IMR-90 (cell line): ENCODE measurements around the gene SCN10A. TPM values are rescaled to one million over a fixed set of nuclear protein-coding genes. Genes with fewer than 3 reads are reported as not detected.

Source experiments
- ATAC-seq: fragments of 200-7000 bp; cut with Tn5 transposase; 2 replicates; pipeline ENCODE4 v1.9.1; 2020; ENCODE audit warnings: low read depth, mild to moderate bottlenecking, moderate library complexity
- BruUV-seq: library from RNA; stranded (reverse); fragments of 400-500 nt; replicated peaks from 2 replicates; lab custom pipeline; 2021; lab: Mats Ljungman, UMichigan
- CTCF ChIA-PET: fragments of 300-600 bp; formaldehyde crosslinking; extraction: SDS; loops from one replicate; lab custom pipeline; 2021; ENCODE audit warnings: antibody characterized with exemption; lab: Yijun Ruan, JAX
- POLR2A ChIA-PET: fragments of 300-600 bp; sonication (Branson Sonifier 250); formaldehyde crosslinking; loops from one replicate; lab custom pipeline; 2022; ENCODE audit warnings: antibody characterized with exemption; ENCODE audit not compliant: unreplicated experiment; lab: Charles Lee
- DNase-seq: peaks from one replicate; pipeline ENCODE4 v3.0.0; 2013
- H2AFZ ChIP-seq: replicated peaks from 2 replicates; pipeline ENCODE3; 2013; ENCODE audit warnings: low read length, mild to moderate bottlenecking; ENCODE audit not compliant: poor library complexity
- H2AK5ac ChIP-seq: 2 replicates; pipeline ENCODE4 v1.6.1; 2013; ENCODE audit warnings: low read depth, low read length, inconsistent platforms
- H2AK9ac ChIP-seq: replicated peaks from 2 replicates; pipeline ENCODE3; 2013; ENCODE audit warnings: mild to moderate bottlenecking, low read depth, low read length, moderate library complexity; ENCODE audit not compliant: poor library complexity
- H2BK120ac ChIP-seq: 2 replicates; pipeline ENCODE4 v1.6.1; 2013; ENCODE audit warnings: low read depth, low read length, inconsistent platforms
- H2BK15ac ChIP-seq: 3 replicates; pipeline ENCODE4 v1.6.1; 2013; ENCODE audit warnings: low read depth, low read length, inconsistent platforms
- H2BK20ac ChIP-seq: 2 replicates; pipeline ENCODE4 v1.6.1; 2013; ENCODE audit warnings: low read depth, mild to moderate bottlenecking, inconsistent platforms, low read length, moderate library complexity
- H2BK5ac ChIP-seq: 2 replicates; pipeline ENCODE4 v1.6.1; 2013; ENCODE audit warnings: mild to moderate bottlenecking, low read depth, low read length, inconsistent platforms; ENCODE audit not compliant: poor library complexity, severe bottlenecking
- H3K14ac ChIP-seq: replicated peaks from 2 replicates; pipeline ENCODE4 v1.6.1; 2013; ENCODE audit warnings: low read depth, low read length, inconsistent platforms
- H3K18ac ChIP-seq: 2 replicates; pipeline ENCODE4 v1.6.1; 2013; ENCODE audit warnings: low read depth, low read length, control low read depth
- H3K23ac ChIP-seq: 2 replicates; pipeline ENCODE4 v1.6.1; 2013; ENCODE audit warnings: low read depth, low read length, inconsistent platforms
- H3K27ac ChIP-seq: 2 replicates; pipeline ENCODE4 v1.5.1; 2013; ENCODE audit warnings: mild to moderate bottlenecking, control low read depth, low read length; ENCODE audit not compliant: insufficient read depth
- H3K27me3 ChIP-seq: 2 replicates; pipeline ENCODE4 v1.6.1; 2013; ENCODE audit warnings: low read length; ENCODE audit not compliant: control insufficient read depth, insufficient read depth
- H3K36me3 ChIP-seq: 2 replicates; pipeline ENCODE4 v1.6.1; 2013; ENCODE audit warnings: low read length, mixed read lengths; ENCODE audit not compliant: control insufficient read depth, insufficient read depth
- H3K4ac ChIP-seq: 2 replicates; pipeline ENCODE4 v1.6.1; 2013; ENCODE audit warnings: low read depth, low read length, inconsistent platforms
- H3K4me1 ChIP-seq: 2 replicates; pipeline ENCODE4 v1.6.1; 2013; ENCODE audit warnings: low read length, mixed read lengths; ENCODE audit not compliant: control insufficient read depth, insufficient read depth
- H3K4me2 ChIP-seq: 2 replicates; pipeline ENCODE4 v1.6.1; 2013; ENCODE audit warnings: low read depth, mild to moderate bottlenecking, control low read depth, low read length, moderate library complexity
- H3K4me3 ChIP-seq: 2 replicates; pipeline ENCODE4 v1.5.1; 2013; ENCODE audit warnings: low read depth, mild to moderate bottlenecking, control low read depth, low read length, moderate library complexity; ENCODE audit not compliant: insufficient read depth
- H3K56ac ChIP-seq: 2 replicates; pipeline ENCODE4 v1.6.1; 2013; ENCODE audit warnings: low read length, inconsistent platforms; ENCODE audit not compliant: insufficient read depth; ENCODE audit errors: extremely low read depth
- H3K79me1 ChIP-seq, 2 experiments: 2 replicates each; pipeline ENCODE4 v1.6.1; 2013; ENCODE audit warnings: low read length in 2 of 2, inconsistent platforms in 1 of 2, low read depth in 1 of 2
- H3K9ac ChIP-seq: 2 replicates; pipeline ENCODE4 v1.6.1; 2013; ENCODE audit warnings: low read depth, low read length, control low read depth
- H3K9me1 ChIP-seq: 2 replicates; pipeline ENCODE4 v1.6.1; 2013; ENCODE audit warnings: low read length, inconsistent platforms; ENCODE audit not compliant: insufficient read depth
- H3K9me3 ChIP-seq: 2 replicates; pipeline ENCODE4 v1.6.1; 2013; ENCODE audit warnings: low read length; ENCODE audit not compliant: control insufficient read depth, insufficient read depth
- H4K20me1 ChIP-seq: 2 replicates; pipeline ENCODE4 v1.6.1; 2013; ENCODE audit warnings: low read length, inconsistent platforms; ENCODE audit not compliant: insufficient read depth
- H4K5ac ChIP-seq: 2 replicates; pipeline ENCODE4 v1.6.1; 2013; ENCODE audit warnings: mild to moderate bottlenecking, low read depth, low read length, control low read depth
- H4K8ac ChIP-seq, 2 experiments: 2 replicates each; pipeline ENCODE4 v1.6.1; 2013; ENCODE audit warnings: low read depth in 2 of 2, low read length in 2 of 2, control low read depth in 1 of 2, inconsistent platforms in 1 of 2
- H4K91ac ChIP-seq: 2 replicates; pipeline ENCODE4 v1.6.1; 2013; ENCODE audit warnings: low read depth, low read length, inconsistent platforms; ENCODE audit not compliant: insufficient read depth
- BHLHE40 ChIP-seq: fragments of 150-350 bp; IDR thresholded peaks from 2 replicates; pipeline ENCODE4 v1.6.1; 2016; ENCODE audit warnings: mild to moderate bottlenecking, low read depth, low read length
- CEBPB ChIP-seq: IDR thresholded peaks from 2 replicates; pipeline ENCODE4 v1.6.1; 2012; ENCODE audit warnings: low read depth, low read length, improper control_type of control experiment
- CHD1 ChIP-seq: IDR thresholded peaks from 2 replicates; pipeline ENCODE4 v1.6.1; 2012; ENCODE audit warnings: low read depth, low read length, improper control_type of control experiment
- FOS ChIP-seq: fragments of 150-350 bp; IDR thresholded peaks from 2 replicates; pipeline ENCODE4 v1.6.1; 2016; ENCODE audit warnings: low read depth, low read length
- MXI1 ChIP-seq: IDR thresholded peaks from 2 replicates; pipeline ENCODE4 v1.6.1; 2012; ENCODE audit warnings: low read depth, mild to moderate bottlenecking, low read length, moderate library complexity, borderline replicate concordance
- NFE2L2 ChIP-seq: fragments of 150-350 bp; IDR thresholded peaks from 2 replicates; pipeline ENCODE4 v1.6.1; 2016; ENCODE audit warnings: low read depth, mild to moderate bottlenecking, low read length
- RAD21 ChIP-seq: IDR thresholded peaks from 2 replicates; pipeline ENCODE4 v1.6.1; 2012; ENCODE audit warnings: low read length, improper control_type of control experiment
- RCOR1 ChIP-seq: IDR thresholded peaks from 2 replicates; pipeline ENCODE4 v1.6.1; 2012; ENCODE audit warnings: mild to moderate bottlenecking, low read length, improper control_type of control experiment; ENCODE audit not compliant: insufficient replicate concordance
- RFX5 ChIP-seq: IDR thresholded peaks from 2 replicates; pipeline ENCODE4 v1.8.0; 2012; ENCODE audit warnings: low read depth, mild to moderate bottlenecking, low read length, moderate library complexity
- WGBS, 2 experiments: methylation state at CpG; one replicate each; pipeline versions ENCODE4 v1.1.5 to v1.1.7; 2013; ENCODE audit warnings: missing lambda C conversion rate in 2 of 2; ENCODE audit not compliant: insufficient read length in 1 of 2; ENCODE audit errors: extremely low coverage in 2 of 2; 5-methylcytosine and 5-hydroxymethylcytosine counted together
- dilution Hi-C: fragments of 300-500 bp; cut with HindIII; formaldehyde crosslinking; loops from one replicate; pipeline ENCODE4 v1.14.3; 2018; ENCODE audit warnings: low sequenced_read_pairs; ENCODE audit not compliant: unreplicated experiment
- in situ Hi-C: fragments of 300-500 bp; cut with MboI; formaldehyde crosslinking; loops from 3 replicates; pipeline ENCODE4 v1.14.3; 2019; ENCODE audit warnings: low sequenced_read_pairs, inconsistent platforms, mixed read lengths
- intact Hi-C: fragments of 100-400 bp; cut with micrococcal nuclease; formaldehyde crosslinking; loops from 2 replicates; pipeline ENCODE4 v1.10.0; 2022
- polyA plus RNA-seq, 3 experiments: library from polyadenylated mRNA; depleted of rRNA; stranded (reverse); fragments of >200 nt; gene quantifications; 2 replicates each; pipeline ENCODE4 v1.2.3, GENCODE V29; 2012; ENCODE audit warnings: low replicate concordance in 1 of 3
- total RNA-seq: library from RNA; depleted of rRNA; stranded (reverse); fragments of >200 nt; gene quantifications from 2 replicates; pipeline ENCODE4 v1.2.3, GENCODE V29; 2012
- TF ChIP-seq, protein P1 (sequence below): conservative IDR thresholded peaks from 2 replicates; pipeline ENCODE4 v1.5.1; 2012; ENCODE audit warnings: mild to moderate bottlenecking, low read depth, low read length, improper control_type of control experiment
- TF ChIP-seq, protein P2 (sequence below): fragments of 150-350 bp; IDR thresholded peaks from 2 replicates; pipeline ENCODE4 v1.6.1; 2017; ENCODE audit warnings: mild to moderate bottlenecking, antibody characterized with exemption, low read length, low read depth
- TF ChIP-seq, protein P3 (sequence below): fragments of 150-350 bp; IDR thresholded peaks from 2 replicates; pipeline ENCODE4 v1.6.1; 2016; ENCODE audit warnings: low read depth, mild to moderate bottlenecking, low read length, moderate library complexity, borderline replicate concordance

Gene SCN10A
- total and polyA plus RNA-seq, 2 of the 4 experiments (the other 2 are of a cell fraction) = not detected

DNA sequence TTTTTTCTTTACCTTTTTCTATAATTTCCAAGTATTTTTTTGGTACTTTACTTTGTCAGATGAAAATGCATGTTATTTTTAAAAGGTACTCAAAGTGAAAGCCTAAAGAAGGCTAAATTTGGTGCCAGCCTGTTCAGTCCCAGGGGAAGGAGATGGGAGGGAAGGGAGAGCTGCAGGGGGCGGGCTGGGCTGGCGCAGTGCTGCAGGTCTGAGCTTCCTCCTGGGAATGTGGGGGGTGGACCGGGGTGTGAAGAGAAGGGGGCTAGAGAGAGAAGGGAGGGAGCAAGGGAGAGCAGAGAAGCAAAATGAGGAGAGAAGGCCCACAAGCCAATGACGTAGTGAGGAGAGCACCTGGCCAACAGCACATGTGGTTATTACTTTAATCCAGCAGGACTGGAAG lies 95.6 kb downstream of the SCN10A start (continued):
- TF ChIP-seq, protein P1, sequence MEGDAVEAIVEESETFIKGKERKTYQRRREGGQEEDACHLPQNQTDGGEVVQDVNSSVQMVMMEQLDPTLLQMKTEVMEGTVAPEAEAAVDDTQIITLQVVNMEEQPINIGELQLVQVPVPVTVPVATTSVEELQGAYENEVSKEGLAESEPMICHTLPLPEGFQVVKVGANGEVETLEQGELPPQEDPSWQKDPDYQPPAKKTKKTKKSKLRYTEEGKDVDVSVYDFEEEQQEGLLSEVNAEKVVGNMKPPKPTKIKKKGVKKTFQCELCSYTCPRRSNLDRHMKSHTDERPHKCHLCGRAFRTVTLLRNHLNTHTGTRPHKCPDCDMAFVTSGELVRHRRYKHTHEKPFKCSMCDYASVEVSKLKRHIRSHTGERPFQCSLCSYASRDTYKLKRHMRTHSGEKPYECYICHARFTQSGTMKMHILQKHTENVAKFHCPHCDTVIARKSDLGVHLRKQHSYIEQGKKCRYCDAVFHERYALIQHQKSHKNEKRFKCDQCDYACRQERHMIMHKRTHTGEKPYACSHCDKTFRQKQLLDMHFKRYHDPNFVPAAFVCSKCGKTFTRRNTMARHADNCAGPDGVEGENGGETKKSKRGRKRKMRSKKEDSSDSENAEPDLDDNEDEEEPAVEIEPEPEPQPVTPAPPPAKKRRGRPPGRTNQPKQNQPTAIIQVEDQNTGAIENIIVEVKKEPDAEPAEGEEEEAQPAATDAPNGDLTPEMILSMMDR = no peak
- TF ChIP-seq MXI1 = no peak

DNA sequence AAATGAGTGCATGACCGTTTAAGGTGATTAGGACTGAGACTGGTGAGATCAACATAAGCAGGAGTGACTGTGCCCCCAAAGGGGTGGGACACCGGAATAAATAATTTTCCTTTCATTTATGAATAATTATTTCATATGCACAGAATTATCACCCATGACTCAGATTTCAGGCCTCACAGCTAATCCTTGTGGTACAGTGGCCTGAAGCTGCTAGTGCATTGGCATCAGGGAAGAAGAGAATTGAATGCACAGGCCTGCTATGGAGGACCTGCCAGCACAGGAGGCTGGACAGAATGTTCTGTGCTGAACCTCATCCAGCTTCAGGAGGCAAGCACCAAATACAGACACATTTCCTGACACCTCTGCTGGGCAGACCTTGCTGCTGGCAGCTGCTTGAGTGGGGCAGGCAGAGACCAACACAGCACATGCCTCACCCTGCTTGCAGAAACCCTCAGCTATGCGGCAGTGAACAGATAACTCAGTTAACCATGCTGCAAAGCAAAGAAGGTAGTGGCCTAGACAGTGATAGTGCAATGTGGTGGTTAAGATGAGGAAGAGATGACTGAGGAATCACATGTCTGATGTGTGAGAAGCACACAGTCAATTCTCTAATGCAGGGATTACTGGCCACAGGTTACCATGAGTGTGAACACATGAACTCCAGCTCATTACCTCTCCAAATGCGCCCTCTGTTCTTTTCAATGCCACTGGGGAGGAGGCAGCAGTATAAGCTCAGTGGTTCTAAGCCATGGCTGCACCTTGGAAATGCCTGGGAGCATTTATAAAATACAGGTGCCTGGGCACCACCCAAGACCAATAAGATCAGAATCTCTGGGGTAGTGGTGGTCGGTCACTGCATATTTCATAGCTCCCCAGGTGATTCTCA lies 98.4 kb downstream of the SCN10A start:
- in situ Hi-C loops (no loop called here), intact Hi-C loops (no loop called here), dilution Hi-C loops (no loop called here)
- H3K14ac ChIP-seq = no peak overlapping the region
- no peak overlapping the region for H3K9ac ChIP-seq
- no peak overlapping the region for H2AK5ac ChIP-seq
- no peak overlapping the region for H3K23ac ChIP-seq
- no peak overlapping the region for H2AK9ac ChIP-seq
- no peak overlapping the region for H4K5ac ChIP-seq
- H3K9me3 ChIP-seq = no peaks in the 10 kb centered on the region
- POLR2A ChIA-PET = no interaction called here
- H3K4me1 ChIP-seq = peaks cover 9% of the 10 kb centered on the region
- no peak overlapping the region for H3K27ac ChIP-seq
- no peak overlapping the region for H2BK5ac ChIP-seq
- H3K4ac ChIP-seq = no peak overlapping the region
- no peaks in the 10 kb centered on the region for H3K36me3 ChIP-seq
- no peak overlapping the region for H2BK120ac ChIP-seq
- no peak overlapping the region for H3K56ac ChIP-seq
- no peak overlapping the region for H3K4me2 ChIP-seq
- H3K18ac ChIP-seq = no peak overlapping the region
- H3K9me1 ChIP-seq = peaks cover 7% of the 10 kb centered on the region
- H2BK15ac ChIP-seq = no peak overlapping the region
- H3K79me1 ChIP-seq = no peaks in the 10 kb centered on the region
- no peak overlapping the region for H4K91ac ChIP-seq
- H3K4me3 ChIP-seq = no peak overlapping the region
- H3K27me3 ChIP-seq = no peaks in the 10 kb centered on the region
- no peak; the same call in 1 of the 2 replicates for ATAC-seq
- H2AFZ ChIP-seq = peak overlapping the region; percentile 64
- WGBS, 2 experiments = 40 to 100% methylated on average over 1 of the region's 5 CpGs
- BruUV-seq = no TSS peak
- no peaks in the 10 kb centered on the region for H4K20me1 ChIP-seq
- CTCF ChIA-PET = no interaction called here
- H2BK20ac ChIP-seq = no peak overlapping the region
- DNase-seq = no peak
- H4K8ac ChIP-seq = no peak overlapping the region
- TF ChIP-seq FOS (no peak), CHD1 (no peak), RAD21 (no peak), CEBPB (no peak), RCOR1 (no peak), BHLHE40 (no peak), RFX5 (no peak), MXI1 (no peak), NFE2L2 (no peak)
- TF ChIP-seq, protein P2, sequence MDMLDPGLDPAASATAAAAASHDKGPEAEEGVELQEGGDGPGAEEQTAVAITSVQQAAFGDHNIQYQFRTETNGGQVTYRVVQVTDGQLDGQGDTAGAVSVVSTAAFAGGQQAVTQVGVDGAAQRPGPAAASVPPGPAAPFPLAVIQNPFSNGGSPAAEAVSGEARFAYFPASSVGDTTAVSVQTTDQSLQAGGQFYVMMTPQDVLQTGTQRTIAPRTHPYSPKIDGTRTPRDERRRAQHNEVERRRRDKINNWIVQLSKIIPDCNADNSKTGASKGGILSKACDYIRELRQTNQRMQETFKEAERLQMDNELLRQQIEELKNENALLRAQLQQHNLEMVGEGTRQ = no peak
- TF ChIP-seq, protein P3, sequence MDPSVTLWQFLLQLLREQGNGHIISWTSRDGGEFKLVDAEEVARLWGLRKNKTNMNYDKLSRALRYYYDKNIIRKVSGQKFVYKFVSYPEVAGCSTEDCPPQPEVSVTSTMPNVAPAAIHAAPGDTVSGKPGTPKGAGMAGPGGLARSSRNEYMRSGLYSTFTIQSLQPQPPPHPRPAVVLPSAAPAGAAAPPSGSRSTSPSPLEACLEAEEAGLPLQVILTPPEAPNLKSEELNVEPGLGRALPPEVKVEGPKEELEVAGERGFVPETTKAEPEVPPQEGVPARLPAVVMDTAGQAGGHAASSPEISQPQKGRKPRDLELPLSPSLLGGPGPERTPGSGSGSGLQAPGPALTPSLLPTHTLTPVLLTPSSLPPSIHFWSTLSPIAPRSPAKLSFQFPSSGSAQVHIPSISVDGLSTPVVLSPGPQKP = no peak
